HepG2 (cell line): ENCODE results near the gene EEF1AKMT3. TPM values are rescaled to one million over a fixed set of nuclear protein-coding genes. Genes with fewer than 3 reads are reported as not detected.

Experiments used
- E2F1 ChIP-seq: sonication (generic); formaldehyde crosslinking; IDR thresholded peaks from 2 replicates; pipeline ENCODE4 v1.5.0; 2020; ENCODE audit warnings: missing genetic modification reagents
- HNF1B ChIP-seq: sonication (generic); formaldehyde crosslinking; IDR thresholded peaks from 2 replicates; pipeline ENCODE4 v1.5.1; 2020; ENCODE audit warnings: mild to moderate bottlenecking, moderate library complexity, missing genetic modification reagents
- HNF4A ChIP-seq: sonication (generic); formaldehyde crosslinking; IDR thresholded peaks from 2 replicates; pipeline ENCODE4 v1.4.0; 2020; ENCODE audit warnings: missing genetic modification reagents
- HOXA7 ChIP-seq: sonication (generic); formaldehyde crosslinking; IDR thresholded peaks from 2 replicates; pipeline ENCODE4 v1.8.1; 2022; ENCODE audit warnings: mild to moderate bottlenecking, missing genetic modification reagents, moderate library complexity
- MAX ChIP-seq: IDR thresholded peaks from 2 replicates; pipeline ENCODE4 v1.6.1; 2012; ENCODE audit warnings: inconsistent platforms
- MED1 ChIP-seq: sonication (generic); formaldehyde crosslinking; IDR thresholded peaks from 2 replicates; pipeline ENCODE4 v1.4.0; 2020; ENCODE audit warnings: missing genetic modification reagents
- MIXL1 ChIP-seq: IDR thresholded peaks from 2 replicates; pipeline ENCODE4 v1.6.1; 2016
- PAXIP1 ChIP-seq: sonication (generic); formaldehyde crosslinking; conservative IDR thresholded peaks from 2 replicates; pipeline ENCODE4 v1.4.0; 2020; ENCODE audit warnings: mild to moderate bottlenecking, missing genetic modification reagents, moderate library complexity
- RFXAP ChIP-seq: sonication (generic); formaldehyde crosslinking; IDR thresholded peaks from 2 replicates; pipeline ENCODE4 v1.4.0; 2020; ENCODE audit warnings: missing genetic modification reagents, borderline replicate concordance
- STAG1 ChIP-seq: sonication (generic); formaldehyde crosslinking; IDR thresholded peaks from 2 replicates; pipeline ENCODE4 v1.4.0; 2020; ENCODE audit warnings: missing genetic modification reagents
- TAF15 ChIP-seq: fragments of 200-400 bp; formaldehyde crosslinking; IDR thresholded peaks from one replicate; pipeline ENCODE4 v1.6.1; 2018; ENCODE audit warnings: mild to moderate bottlenecking, low read depth, low read length; ENCODE audit not compliant: poor library complexity, severe bottlenecking
- TEAD3 ChIP-seq: optimal IDR thresholded peaks from 2 replicates; pipeline ENCODE3; 2016; ENCODE audit warnings: borderline replicate concordance
- THAP9 ChIP-seq: sonication (generic); formaldehyde crosslinking; IDR thresholded peaks from 2 replicates; pipeline ENCODE4; 2020; ENCODE audit warnings: missing genetic modification reagents, mild to moderate bottlenecking, borderline replicate concordance
- WIZ ChIP-seq: sonication (generic); formaldehyde crosslinking; IDR thresholded peaks from 2 replicates; pipeline ENCODE4 v1.5.1; 2020; ENCODE audit warnings: mild to moderate bottlenecking, missing genetic modification reagents
- ZNF20 ChIP-seq: sonication (generic); formaldehyde crosslinking; IDR thresholded peaks from 2 replicates; pipeline ENCODE4 v1.4.0; 2020; ENCODE audit warnings: mild to moderate bottlenecking, moderate library complexity, missing genetic modification reagents
- ZNF556 ChIP-seq: sonication (generic); formaldehyde crosslinking; IDR thresholded peaks from 2 replicates; pipeline ENCODE4 v1.4.0; 2020; ENCODE audit warnings: mild to moderate bottlenecking, missing genetic modification reagents, borderline replicate concordance
- ZNF704 ChIP-seq: sonication (generic); formaldehyde crosslinking; IDR thresholded peaks from 2 replicates; pipeline ENCODE4 v1.8.1; 2023; ENCODE audit warnings: mild to moderate bottlenecking, inconsistent platforms, moderate library complexity, missing genetic modification reagents, borderline replicate concordance
- ZNF724P ChIP-seq: sonication (generic); formaldehyde crosslinking; IDR thresholded peaks from 2 replicates; pipeline ENCODE4 v1.8.0; 2022; ENCODE audit warnings: missing genetic modification reagents, borderline replicate concordance
- ZSCAN20 ChIP-seq: sonication (generic); formaldehyde crosslinking; IDR thresholded peaks from 2 replicates; pipeline ENCODE4 v1.4.0; 2020; ENCODE audit warnings: missing genetic modification reagents, mild to moderate bottlenecking, borderline replicate concordance
- polyA plus RNA-seq, 8 experiments: library from polyadenylated mRNA; depleted of rRNA in 3 of 8; stranded (reverse) in 7 of 8; unstranded in 1 of 8; fragments of >200 nt; fragmentation: Illumina TruSeq in 4 of 8; extraction: Trizol in 4 of 8; gene quantifications; 2 replicates each; pipeline versions ENCODE4 v1.2.1 to v1.2.3, GENCODE V29; 2011 to 2016; ENCODE audit warnings: low read depth in 4 of 8, missing spikeins in 1 of 8, mixed read lengths in 1 of 8; ENCODE audit not compliant: insufficient read depth in 1 of 8
- total RNA-seq, 5 experiments: library from RNA; depleted of rRNA; stranded (reverse); fragments of >200 nt; fragmentation: Illumina TruSeq; extraction: Trizol; gene quantifications; 2 replicates each; pipeline ENCODE4 v1.2.3, GENCODE V29; 2016; ENCODE audit warnings: low read depth in 1 of 5

The EEF1AKMT3 gene
- total and polyA plus RNA-seq, 2 of the 13 experiments (the other 11 are each of a cell fraction or from before 2014, with no cell fraction given), result 4.7 to 11.4 TPM

- TF ChIP-seq PAXIP1, result peak; percentile 75
- no peak for TF ChIP-seq STAG1 (CRISPR knock-in tag)
- 0 out of 2 replicates have a peak, but pooled peaks have one; percentile 47 for TF ChIP-seq ZNF704
- peak; percentile 24 for TF ChIP-seq WIZ (CRISPR knock-in tag)
- TF ChIP-seq MIXL1, result peak; percentile 66; the same call in 1 of the 2 replicates
- TF ChIP-seq ZNF20, result no peak
- no peak for TF ChIP-seq HOXA7
- TF ChIP-seq THAP9 (CRISPR knock-in tag), result peak; percentile 88; the same call in 1 of the 2 replicates
- TF ChIP-seq MED1, result peak; percentile 71
- TF ChIP-seq TAF15, result no peak
- peak; percentile 91 for TF ChIP-seq ZNF556 (CRISPR knock-in tag)
- TF ChIP-seq RFXAP (CRISPR knock-in tag), result peak; percentile 74; the same call in 1 of the 2 replicates
- TF ChIP-seq ZSCAN20 (CRISPR knock-in tag), result 0 out of 2 replicates have a peak, but pooled peaks have one; percentile 37
- TF ChIP-seq ZNF724P (CRISPR knock-in tag), result peak; percentile 94
- TF ChIP-seq MAX, result peak; percentile 100
- no peak for TF ChIP-seq E2F1 (CRISPR knock-in tag)
- 0 out of 2 replicates have a peak, but pooled peaks have one; percentile 5 for TF ChIP-seq HNF4A (CRISPR knock-in tag)
- peak; percentile 94 for TF ChIP-seq HNF1B
- peak; percentile 64 for TF ChIP-seq TEAD3 (CRISPR knock-in tag)
Measured at GRCh38 chr12:57771873-57772428, 463 bp upstream of the EEF1AKMT3 start, which contains the start of gene METTL1 (continued).
